HEK293 (cell line): ENCODE results near the gene DOCK9.

Experiments used
- CTCF ChIA-PET: fragments of 350-600 bp; formaldehyde crosslinking; extraction: SDS; loops from one replicate; lab custom pipeline; 2021; ENCODE audit warnings: antibody characterized with exemption; lab: Yijun Ruan, JAX
- POLR2A ChIA-PET: fragments of 300-600 bp; formaldehyde crosslinking; extraction: SDS; loops from one replicate; lab custom pipeline; 2020; ENCODE audit warnings: antibody characterized with exemption, inconsistent platforms; lab: Yijun Ruan, JAX
- H3K27ac ChIP-seq: fragments of 200-500 bp; sonication (Bioruptor generic); 2 replicates; pipeline ENCODE4 v1.5.1; 2014; ENCODE audit warnings: low read depth, low read length, control low read depth, inconsistent platforms; ENCODE audit errors: extremely low read depth
- H3K36me3 ChIP-seq, 2 experiments: fragments of 200-500 bp in 1 of 2; sonication (Bioruptor generic) in 1 of 2; 1 replicate in 1 of 2; 2 replicates in 1 of 2; pipeline ENCODE4 v1.5.1; 2014 to 2017; ENCODE audit warnings: inconsistent platforms in 2 of 2, low read length in 2 of 2; ENCODE audit not compliant: control insufficient read depth in 2 of 2, insufficient read depth in 1 of 2
- H3K4me1 ChIP-seq: fragments of 200-500 bp; sonication (Bioruptor generic); 2 replicates; pipeline ENCODE4 v1.5.1; 2014; ENCODE audit warnings: mild to moderate bottlenecking, low read length, inconsistent platforms; ENCODE audit not compliant: control insufficient read depth, insufficient read depth
- H3K4me3 ChIP-seq: 2 replicates; pipeline ENCODE4 v1.5.1; 2011; ENCODE audit warnings: low read depth, mild to moderate bottlenecking, control low read depth, low read length, moderate library complexity
- H3K9me3 ChIP-seq: fragments of 200-500 bp; sonication (Bioruptor generic); 2 replicates; pipeline ENCODE4 v1.5.1; 2014; ENCODE audit warnings: low read depth, low read length, inconsistent platforms; ENCODE audit not compliant: control insufficient read depth, insufficient read depth
- GFI1B ChIP-seq: fragments of 450-650 bp; formaldehyde crosslinking; IDR thresholded peaks from 2 replicates; pipeline ENCODE4 v1.5.1; 2016; ENCODE audit warnings: missing biosample characterization, missing genetic modification characterization
- PRDM4 ChIP-seq: fragments of 450-650 bp; formaldehyde crosslinking; IDR thresholded peaks from 2 replicates; pipeline ENCODE4 v1.5.1; 2017; ENCODE audit warnings: missing biosample characterization, missing genetic modification characterization
- TSHZ1 ChIP-seq: fragments of 450-650 bp; formaldehyde crosslinking; IDR thresholded peaks from 2 replicates; pipeline ENCODE4 v1.5.1; 2016; ENCODE audit warnings: missing biosample characterization, missing genetic modification characterization, borderline replicate concordance
- WT1 ChIP-seq: fragments of 450-650 bp; formaldehyde crosslinking; IDR thresholded peaks from 2 replicates; pipeline ENCODE4 v1.5.1; 2016; ENCODE audit warnings: missing biosample characterization, missing genetic modification characterization
- ZNF112 ChIP-seq: fragments of 450-650 bp; formaldehyde crosslinking; IDR thresholded peaks from 2 replicates; pipeline ENCODE4 v1.5.0; 2017; ENCODE audit warnings: missing biosample characterization, missing genetic modification characterization
- ZNF140 ChIP-seq: fragments of 450-650 bp; formaldehyde crosslinking; IDR thresholded peaks from 2 replicates; pipeline ENCODE4 v1.5.1; 2016; ENCODE audit warnings: missing biosample characterization, missing genetic modification characterization
- ZNF169 ChIP-seq: fragments of 450-650 bp; formaldehyde crosslinking; IDR thresholded peaks from 2 replicates; pipeline ENCODE4 v1.5.1; 2016; ENCODE audit warnings: missing biosample characterization, missing genetic modification characterization
- ZNF223 ChIP-seq: fragments of 450-650 bp; formaldehyde crosslinking; IDR thresholded peaks from 2 replicates; pipeline ENCODE4 v1.5.1; 2016; ENCODE audit warnings: missing biosample characterization, missing genetic modification characterization
- ZNF335 ChIP-seq: fragments of 450-650 bp; formaldehyde crosslinking; conservative IDR thresholded peaks from 2 replicates; pipeline ENCODE4 v1.5.1; 2016; ENCODE audit warnings: missing biosample characterization, missing genetic modification characterization
- ZNF341 ChIP-seq: fragments of 450-650 bp; formaldehyde crosslinking; IDR thresholded peaks from 2 replicates; pipeline ENCODE4; 2016; ENCODE audit warnings: low read depth, missing biosample characterization, missing genetic modification characterization
- ZNF426 ChIP-seq: fragments of 450-650 bp; formaldehyde crosslinking; IDR thresholded peaks from 2 replicates; pipeline ENCODE4 v1.5.1; 2017; ENCODE audit warnings: missing biosample characterization, missing genetic modification characterization, mild to moderate bottlenecking, inconsistent platforms, moderate library complexity
- ZNF433 ChIP-seq: fragments of 450-650 bp; formaldehyde crosslinking; IDR thresholded peaks from 2 replicates; pipeline ENCODE4 v1.5.1; 2016; ENCODE audit warnings: missing biosample characterization, missing genetic modification characterization, low read depth
- ZNF48 ChIP-seq: fragments of 450-650 bp; formaldehyde crosslinking; IDR thresholded peaks from 2 replicates; pipeline ENCODE4 v1.5.1; 2016; ENCODE audit warnings: missing biosample characterization, missing genetic modification characterization
- ZNF596 ChIP-seq: fragments of 450-650 bp; IDR thresholded peaks from 2 replicates; pipeline ENCODE4 v1.5.0; 2018; ENCODE audit warnings: missing biosample characterization, mild to moderate bottlenecking, missing genetic modification characterization, moderate library complexity
- ZNF664 ChIP-seq: fragments of 450-650 bp; formaldehyde crosslinking; IDR thresholded peaks from 2 replicates; pipeline ENCODE4 v1.5.1; 2016; ENCODE audit warnings: missing biosample characterization, missing genetic modification characterization
- ZNF701 ChIP-seq: fragments of 450-650 bp; formaldehyde crosslinking; IDR thresholded peaks from 2 replicates; pipeline ENCODE4 v1.5.1; 2016; ENCODE audit warnings: missing biosample characterization, missing genetic modification characterization
- ZNF707 ChIP-seq: fragments of 450-650 bp; formaldehyde crosslinking; IDR thresholded peaks from 2 replicates; pipeline ENCODE4 v1.5.1; 2016; ENCODE audit warnings: missing biosample characterization, missing genetic modification characterization
- ZSCAN18 ChIP-seq: fragments of 450-650 bp; formaldehyde crosslinking; IDR thresholded peaks from 2 replicates; pipeline ENCODE4 v1.5.1; 2016; ENCODE audit warnings: missing biosample characterization, missing genetic modification characterization
- TF ChIP-seq, protein P1 (sequence below): fragments of 450-650 bp; formaldehyde crosslinking; conservative IDR thresholded peaks from 2 replicates; pipeline ENCODE4 v1.5.1; 2016; ENCODE audit warnings: low read depth, missing biosample characterization, missing genetic modification characterization
- TF ChIP-seq, protein P2 (sequence below): fragments of 450-650 bp; formaldehyde crosslinking; IDR thresholded peaks from 2 replicates; pipeline ENCODE4 v1.5.1; 2016; ENCODE audit warnings: missing biosample characterization, missing genetic modification characterization

Gene DOCK9

GRCh38 chr13:98913741-98914140 is 64.1 kb downstream of the DOCK9 start (continued):
- TF ChIP-seq TSHZ1, result no peak

GRCh38 chr13:98912846-98913245 is 65.0 kb downstream of the DOCK9 start:
- TF ChIP-seq ZNF48 (tag by site-specific recombination) (no peak), ZNF341 (no peak), ZNF664 (no peak), ZNF596 (tag by site-specific recombination) (no peak), ZNF223 (tag by site-specific recombination) (no peak), ZNF433 (tag by site-specific recombination) (no peak), ZNF112 (tag by site-specific recombination) (no peak)
- TF ChIP-seq, protein P1, sequence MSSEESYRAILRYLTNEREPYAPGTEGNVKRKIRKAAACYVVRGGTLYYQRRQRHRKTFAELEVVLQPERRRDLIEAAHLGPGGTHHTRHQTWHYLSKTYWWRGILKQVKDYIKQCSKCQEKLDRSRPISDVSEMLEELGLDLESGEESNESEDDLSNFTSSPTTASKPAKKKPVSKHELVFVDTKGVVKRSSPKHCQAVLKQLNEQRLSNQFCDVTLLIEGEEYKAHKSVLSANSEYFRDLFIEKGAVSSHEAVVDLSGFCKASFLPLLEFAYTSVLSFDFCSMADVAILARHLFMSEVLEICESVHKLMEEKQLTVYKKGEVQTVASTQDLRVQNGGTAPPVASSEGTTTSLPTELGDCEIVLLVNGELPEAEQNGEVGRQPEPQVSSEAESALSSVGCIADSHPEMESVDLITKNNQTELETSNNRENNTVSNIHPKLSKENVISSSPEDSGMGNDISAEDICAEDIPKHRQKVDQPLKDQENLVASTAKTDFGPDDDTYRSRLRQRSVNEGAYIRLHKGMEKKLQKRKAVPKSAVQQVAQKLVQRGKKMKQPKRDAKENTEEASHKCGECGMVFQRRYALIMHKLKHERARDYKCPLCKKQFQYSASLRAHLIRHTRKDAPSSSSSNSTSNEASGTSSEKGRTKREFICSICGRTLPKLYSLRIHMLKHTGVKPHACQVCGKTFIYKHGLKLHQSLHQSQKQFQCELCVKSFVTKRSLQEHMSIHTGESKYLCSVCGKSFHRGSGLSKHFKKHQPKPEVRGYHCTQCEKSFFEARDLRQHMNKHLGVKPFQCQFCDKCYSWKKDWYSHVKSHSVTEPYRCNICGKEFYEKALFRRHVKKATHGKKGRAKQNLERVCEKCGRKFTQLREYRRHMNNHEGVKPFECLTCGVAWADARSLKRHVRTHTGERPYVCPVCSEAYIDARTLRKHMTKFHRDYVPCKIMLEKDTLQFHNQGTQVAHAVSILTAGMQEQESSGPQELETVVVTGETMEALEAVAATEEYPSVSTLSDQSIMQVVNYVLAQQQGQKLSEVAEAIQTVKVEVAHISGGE (tag by site-specific recombination), result no peak
- H3K4me3 ChIP-seq, result no peak overlapping the region
- ChIA-PET CTCF (no interaction called here), POLR2A (no interaction called here)
- no peak overlapping the region for H3K27ac ChIP-seq
- H3K9me3 ChIP-seq, result no peaks in the 10 kb centered on the region
- H3K4me1 ChIP-seq, result no peaks in the 10 kb centered on the region
- no peaks in the 10 kb centered on the region for H3K36me3 ChIP-seq

GRCh38 chr13:98910501-98910951 is 67.3 kb downstream of the DOCK9 start:
- Histone ChIP-seq H3K9me3 (no peaks in the 10 kb centered on the region), H3K4me3 (no peak overlapping the region), H3K36me3 (no peaks in the 10 kb centered on the region), H3K27ac (no peak overlapping the region), H3K4me1 (no peaks in the 10 kb centered on the region)
- CTCF ChIA-PET, result interaction anchor here (0.8 kb wide), 1 partner anchor 9 kb away, joined by 3 read pairs; no protein-coding TSS in a partner anchor
- POLR2A ChIA-PET, result interaction anchor here (0.5 to 0.6 kb wide), 2 partner anchors 37 to 178 kb away, joined by 3 to 4 read pairs; no protein-coding TSS in a partner anchor
- TF ChIP-seq WT1 (no peak), ZNF707 (tag by site-specific recombination) (no peak), ZNF140 (tag by site-specific recombination) (no peak), ZNF335 (tag by site-specific recombination) (no peak), PRDM4 (tag by site-specific recombination) (no peak), ZNF426 (tag by site-specific recombination) (no peak), ZNF169 (tag by site-specific recombination) (no peak), ZSCAN18 (tag by site-specific recombination) (no peak), GFI1B (no peak), ZNF701 (no peak)
- TF ChIP-seq, protein P2, sequence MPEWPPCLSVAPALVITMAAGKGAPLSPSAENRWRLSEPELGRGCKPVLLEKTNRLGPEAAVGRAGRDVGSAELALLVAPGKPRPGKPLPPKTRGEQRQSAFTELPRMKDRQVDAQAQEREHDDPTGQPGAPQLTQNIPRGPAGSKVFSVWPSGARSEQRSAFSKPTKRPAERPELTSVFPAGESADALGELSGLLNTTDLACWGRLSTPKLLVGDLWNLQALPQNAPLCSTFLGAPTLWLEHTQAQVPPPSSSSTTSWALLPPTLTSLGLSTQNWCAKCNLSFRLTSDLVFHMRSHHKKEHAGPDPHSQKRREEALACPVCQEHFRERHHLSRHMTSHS, result no peak
